ENCODE data around the gene VANGL2.

- TF ChIP-seq CTCF (conservative IDR thresholded peaks at IDR 0.05; ENCODE audit: low read depth in 2 of 2): no peak
- no peak for TF ChIP-seq EZH2phosphoT487 (IDR thresholded peaks at IDR 0.05; ENCODE audit: unreplicated experiment)
- no peak for TF ChIP-seq CREB1 (CRISPR knock-in tag; IDR thresholded peaks at IDR 0.05; ENCODE audit: low read depth)
- no peak for TF ChIP-seq EZH2 (IDR thresholded peaks at IDR 0.05; ENCODE audit: low read depth, unreplicated experiment)
- no peak for TF ChIP-seq ZNF331 (CRISPR knock-in tag; IDR thresholded peaks at IDR 0.05; ENCODE audit: low read depth)
- no peak for TF ChIP-seq REST (IDR thresholded peaks at IDR 0.05; ENCODE audit: unreplicated experiment)
- TF ChIP-seq POLR2AphosphoS5 (IDR thresholded peaks at IDR 0.05; ENCODE audit: low read depth): no peak
- no peak for TF ChIP-seq JUNB (IDR thresholded peaks at IDR 0.05; ENCODE audit: unreplicated experiment)
Measured at GRCh38 chr1:160427625-160428024, 27.3 kb downstream of the VANGL2 start.

Data from GM23338 (cell line).